OCI-LY7 (cell line): ENCODE measurements around the gene TNS2. TPM values are rescaled to one million over a fixed set of nuclear protein-coding genes. Genes with fewer than 3 reads are reported as not detected.
A peak's percentile ranks its signal among the peaks of the same experiment; 100 is the strongest.

Source experiments
- Bru-seq: library from RNA; stranded (reverse); fragments of 400-500 nt; gene quantifications from one replicate; lab custom pipeline; 2021; lab: Mats Ljungman, UMichigan
- BruChase-seq, 2 experiments: library from RNA; stranded (reverse); fragments of 400-500 nt; gene quantifications; one replicate each; lab custom pipeline; 2021; lab: Mats Ljungman, UMichigan
- BruUV-seq: library from RNA; stranded (reverse); fragments of 400-500 nt; replicated peaks from 2 replicates; lab custom pipeline; 2021; lab: Mats Ljungman, UMichigan
- CTCF ChIA-PET: fragments of 300-600 bp; sonication (Branson Sonifier 250); formaldehyde crosslinking; loops from one replicate; lab custom pipeline; 2022; ENCODE audit warnings: antibody characterized with exemption; ENCODE audit not compliant: unreplicated experiment; lab: Charles Lee
- POLR2A ChIA-PET: fragments of 300-600 bp; sonication (Branson Sonifier 250); formaldehyde crosslinking; loops from one replicate; lab custom pipeline; 2022; ENCODE audit warnings: antibody characterized with exemption; lab: Charles Lee
- DNase-seq: peaks from one replicate; pipeline ENCODE4 v3.0.0-alpha.2; 2015; ENCODE audit warnings: low spot score
- H2AFZ ChIP-seq: fragments of 200-600 bp; sonication (generic), shearing (Covaris generic); 2 replicates; pipeline ENCODE4 v1.6.1; 2014; ENCODE audit warnings: mild to moderate bottlenecking, antibody characterized with exemption, low read length, moderate library complexity
- H3K27ac ChIP-seq: fragments of 200-600 bp; sonication (generic); 2 replicates; pipeline ENCODE4 v1.5.1; 2014; ENCODE audit warnings: mixed run types, low read depth, mild to moderate bottlenecking, moderate library complexity, low read length, inconsistent platforms; ENCODE audit not compliant: poor library complexity, severe bottlenecking
- H3K36me3 ChIP-seq: fragments of 200-600 bp; sonication (generic); 2 replicates; pipeline ENCODE4 v1.6.1; 2014; ENCODE audit warnings: mild to moderate bottlenecking, antibody characterized with exemption, low read length, moderate library complexity, mixed read lengths; ENCODE audit not compliant: insufficient read depth
- H3K4me1 ChIP-seq: fragments of 200-600 bp; sonication (generic); 2 replicates; pipeline ENCODE4 v1.5.1; 2014; ENCODE audit warnings: mild to moderate bottlenecking, low read length; ENCODE audit not compliant: insufficient read depth, poor library complexity, severe bottlenecking
- H3K4me2 ChIP-seq: fragments of 200-600 bp; sonication (generic); 2 replicates; pipeline ENCODE4 v1.6.1; 2014; ENCODE audit warnings: mild to moderate bottlenecking, low read length
- H3K4me3 ChIP-seq: fragments of 200-600 bp; sonication (generic); 2 replicates; pipeline ENCODE4 v1.5.1; 2014; ENCODE audit warnings: mild to moderate bottlenecking, low read depth, low read length; ENCODE audit not compliant: poor library complexity, severe bottlenecking
- H3K79me2 ChIP-seq: fragments of 200-600 bp; sonication (generic); 2 replicates; pipeline ENCODE4 v1.6.1; 2016; ENCODE audit warnings: low read depth, mild to moderate bottlenecking, low read length, moderate library complexity, mixed read lengths; ENCODE audit not compliant: insufficient read depth
- H3K9me2 ChIP-seq: fragments of 200-600 bp; sonication (generic); 2 replicates; pipeline ENCODE4 v1.6.1; 2016; ENCODE audit warnings: mild to moderate bottlenecking, low read length, mixed read lengths; ENCODE audit not compliant: insufficient read depth
- H3K9me3 ChIP-seq: fragments of 200-600 bp; sonication (generic); 2 replicates; pipeline ENCODE4 v1.6.1; 2014; ENCODE audit warnings: mild to moderate bottlenecking, mixed run types, low read length, mixed read lengths
- H4K20me1 ChIP-seq: fragments of 200-600 bp; sonication (generic); 2 replicates; pipeline ENCODE4 v1.6.1; 2014; ENCODE audit warnings: mild to moderate bottlenecking, antibody characterized with exemption, low read length, moderate library complexity, mixed read lengths; ENCODE audit not compliant: insufficient read depth
- EZH2phosphoT487 ChIP-seq: fragments of 200-600 bp; sonication (generic); IDR thresholded peaks from 2 replicates; pipeline ENCODE4 v1.6.1; 2018; ENCODE audit warnings: low read depth, borderline replicate concordance, mild to moderate bottlenecking, mixed run types, antibody characterized with exemption, low read length, moderate library complexity, mixed read lengths
- intact Hi-C: fragments of 100-400 bp; cut with micrococcal nuclease; formaldehyde crosslinking; loops from one replicate; pipeline ENCODE4 v1.10.0; 2022; ENCODE audit not compliant: unreplicated experiment
- long read RNA-seq: library from polyadenylated mRNA; stranded (forward); transcript quantifications from one replicate; pipeline ENCODE4 v2.0.0, GENCODE V29; 2022
- total RNA-seq, 2 experiments: library from RNA; depleted of rRNA in 1 of 2; stranded (reverse); fragments of >200 nt in 1 of 2; shearing (Covaris generic) in 1 of 2; gene quantifications; 2 replicates each; pipeline ENCODE4 v1.2.3, GENCODE V29; 2014 to 2022
- TF ChIP-seq, protein P1 (sequence below): fragments of 200-600 bp; sonication (generic); conservative IDR thresholded peaks from 2 replicates; pipeline ENCODE4 v1.5.1; 2014; ENCODE audit warnings: mild to moderate bottlenecking, antibody characterized with exemption, low read length, moderate library complexity, mixed read lengths

Gene TNS2, protein sequence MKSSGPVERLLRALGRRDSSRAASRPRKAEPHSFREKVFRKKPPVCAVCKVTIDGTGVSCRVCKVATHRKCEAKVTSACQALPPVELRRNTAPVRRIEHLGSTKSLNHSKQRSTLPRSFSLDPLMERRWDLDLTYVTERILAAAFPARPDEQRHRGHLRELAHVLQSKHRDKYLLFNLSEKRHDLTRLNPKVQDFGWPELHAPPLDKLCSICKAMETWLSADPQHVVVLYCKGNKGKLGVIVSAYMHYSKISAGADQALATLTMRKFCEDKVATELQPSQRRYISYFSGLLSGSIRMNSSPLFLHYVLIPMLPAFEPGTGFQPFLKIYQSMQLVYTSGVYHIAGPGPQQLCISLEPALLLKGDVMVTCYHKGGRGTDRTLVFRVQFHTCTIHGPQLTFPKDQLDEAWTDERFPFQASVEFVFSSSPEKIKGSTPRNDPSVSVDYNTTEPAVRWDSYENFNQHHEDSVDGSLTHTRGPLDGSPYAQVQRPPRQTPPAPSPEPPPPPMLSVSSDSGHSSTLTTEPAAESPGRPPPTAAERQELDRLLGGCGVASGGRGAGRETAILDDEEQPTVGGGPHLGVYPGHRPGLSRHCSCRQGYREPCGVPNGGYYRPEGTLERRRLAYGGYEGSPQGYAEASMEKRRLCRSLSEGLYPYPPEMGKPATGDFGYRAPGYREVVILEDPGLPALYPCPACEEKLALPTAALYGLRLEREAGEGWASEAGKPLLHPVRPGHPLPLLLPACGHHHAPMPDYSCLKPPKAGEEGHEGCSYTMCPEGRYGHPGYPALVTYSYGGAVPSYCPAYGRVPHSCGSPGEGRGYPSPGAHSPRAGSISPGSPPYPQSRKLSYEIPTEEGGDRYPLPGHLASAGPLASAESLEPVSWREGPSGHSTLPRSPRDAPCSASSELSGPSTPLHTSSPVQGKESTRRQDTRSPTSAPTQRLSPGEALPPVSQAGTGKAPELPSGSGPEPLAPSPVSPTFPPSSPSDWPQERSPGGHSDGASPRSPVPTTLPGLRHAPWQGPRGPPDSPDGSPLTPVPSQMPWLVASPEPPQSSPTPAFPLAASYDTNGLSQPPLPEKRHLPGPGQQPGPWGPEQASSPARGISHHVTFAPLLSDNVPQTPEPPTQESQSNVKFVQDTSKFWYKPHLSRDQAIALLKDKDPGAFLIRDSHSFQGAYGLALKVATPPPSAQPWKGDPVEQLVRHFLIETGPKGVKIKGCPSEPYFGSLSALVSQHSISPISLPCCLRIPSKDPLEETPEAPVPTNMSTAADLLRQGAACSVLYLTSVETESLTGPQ (N-terminal part only)
- total RNA-seq (2014; rRNA removed; shearing (Covaris generic)) (0.25 TPM in 1 of 2 replicates, not detected in the other), total RNA-seq (2022) (1.3 and 1.6 TPM in 2 replicates), Bru-seq, nascent RNA (percentile 15 among the genes with signal in this experiment), BruChase-seq, experiment 1, labeled RNA remaining after a 6-hour chase (percentile 15 among the genes with signal in this experiment), BruChase-seq, experiment 2, labeled RNA remaining after a 2-hour chase (percentile 18 among the genes with signal in this experiment)
- long read RNA-seq, partial matches to known transcripts: 0 of 1 reads
- long read RNA-seq, other reads (novel, unspliced or antisense): 1 of 1 reads

DNA sequence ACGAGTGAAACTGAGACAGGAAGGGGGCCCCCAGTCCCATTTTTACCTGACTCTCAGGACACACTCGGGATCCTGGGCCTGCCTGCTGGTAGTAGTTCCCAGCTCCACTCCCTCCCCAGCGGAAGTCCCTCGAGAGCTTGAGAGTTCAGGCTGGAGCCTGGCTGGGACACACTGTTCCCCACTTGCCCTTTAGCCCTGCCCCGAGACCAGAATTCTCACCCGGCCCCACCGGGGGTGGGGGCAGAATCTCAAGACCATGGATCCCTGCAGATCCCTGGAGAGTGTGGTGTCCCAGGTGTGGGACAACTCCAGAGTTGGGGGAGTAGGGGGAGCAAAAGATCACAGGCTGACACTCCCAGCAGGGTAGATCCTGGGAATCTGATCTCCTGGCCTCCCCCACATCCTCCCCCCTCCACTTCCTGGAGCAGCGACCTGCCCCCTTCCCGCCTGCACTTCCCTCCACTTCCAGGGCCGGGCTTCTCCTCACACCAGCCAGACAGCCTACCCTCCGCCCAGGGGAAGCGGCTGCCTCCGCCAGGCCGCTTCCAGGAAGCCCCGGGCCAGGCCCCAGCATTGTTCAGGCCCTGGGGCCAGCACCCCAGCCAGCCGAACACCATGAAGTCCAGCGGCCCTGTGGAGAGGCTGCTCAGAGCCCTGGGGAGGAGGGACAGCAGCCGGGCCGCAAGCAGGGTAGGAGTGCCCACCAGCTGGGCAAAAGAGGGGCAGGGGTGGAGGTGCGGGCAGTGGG lies at the start of gene TNS2:
Gene TNS2, plus strand, starts transcription at position 495 of the 748 bp plus-strand sequence. Its CDS starts 121 bp downstream, at position 616.
- POLR2A ChIA-PET: no interaction called here
- Histone ChIP-seq H3K4me2 (no peak within 1 kb of the TSS), H3K36me3 (no peaks in the 10 kb centered on the region), H3K4me1 (peaks cover 25% of the 10 kb centered on the region), H3K4me3 (no peak within 1 kb of the TSS), H2AFZ (no peak within 1 kb of the TSS), H3K9me3 (no peaks in the 10 kb centered on the region), H4K20me1 (no peaks in the 10 kb centered on the region), H3K79me2 (no peaks in the 10 kb centered on the region), H3K27ac (no peak within 1 kb of the TSS), H3K9me2 (no peaks in the 10 kb centered on the region)
- CTCF ChIA-PET: no interaction called here
- TF ChIP-seq, protein P1, sequence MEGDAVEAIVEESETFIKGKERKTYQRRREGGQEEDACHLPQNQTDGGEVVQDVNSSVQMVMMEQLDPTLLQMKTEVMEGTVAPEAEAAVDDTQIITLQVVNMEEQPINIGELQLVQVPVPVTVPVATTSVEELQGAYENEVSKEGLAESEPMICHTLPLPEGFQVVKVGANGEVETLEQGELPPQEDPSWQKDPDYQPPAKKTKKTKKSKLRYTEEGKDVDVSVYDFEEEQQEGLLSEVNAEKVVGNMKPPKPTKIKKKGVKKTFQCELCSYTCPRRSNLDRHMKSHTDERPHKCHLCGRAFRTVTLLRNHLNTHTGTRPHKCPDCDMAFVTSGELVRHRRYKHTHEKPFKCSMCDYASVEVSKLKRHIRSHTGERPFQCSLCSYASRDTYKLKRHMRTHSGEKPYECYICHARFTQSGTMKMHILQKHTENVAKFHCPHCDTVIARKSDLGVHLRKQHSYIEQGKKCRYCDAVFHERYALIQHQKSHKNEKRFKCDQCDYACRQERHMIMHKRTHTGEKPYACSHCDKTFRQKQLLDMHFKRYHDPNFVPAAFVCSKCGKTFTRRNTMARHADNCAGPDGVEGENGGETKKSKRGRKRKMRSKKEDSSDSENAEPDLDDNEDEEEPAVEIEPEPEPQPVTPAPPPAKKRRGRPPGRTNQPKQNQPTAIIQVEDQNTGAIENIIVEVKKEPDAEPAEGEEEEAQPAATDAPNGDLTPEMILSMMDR: no peak
- no peak for TF ChIP-seq EZH2phosphoT487
- no peak for DNase-seq
- no TSS peak for BruUV-seq
- intact Hi-C loops: no loop called here

DNA sequence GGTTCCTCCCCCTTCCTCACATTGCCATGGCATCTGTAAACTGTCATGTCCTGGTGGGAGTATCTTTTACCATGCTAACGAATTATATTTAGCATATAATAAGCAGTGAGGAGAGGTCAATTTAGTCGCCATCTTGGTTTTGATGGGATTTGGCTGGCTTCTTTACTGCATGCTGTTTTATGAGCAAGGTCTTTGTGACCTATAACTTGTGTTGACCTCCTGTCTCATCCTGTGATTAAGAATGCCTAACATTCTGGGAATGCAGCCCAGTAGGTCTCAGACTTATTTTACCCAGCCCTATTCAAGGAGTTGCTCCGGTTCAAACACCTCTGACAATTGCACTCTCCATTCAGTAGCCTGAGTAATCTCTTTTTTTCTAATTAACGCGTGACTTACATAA lies 45.7 kb upstream of the TNS2 start:
- TF ChIP-seq EZH2phosphoT487: no peak
- TF ChIP-seq, protein P1: no peak
- Histone ChIP-seq H2AFZ (no peak overlapping the region), H4K20me1 (peaks cover 16% of the 10 kb centered on the region), H3K36me3 (peaks cover 23% of the 10 kb centered on the region), H3K9me2 (no peaks in the 10 kb centered on the region), H3K9me3 (no peaks in the 10 kb centered on the region), H3K4me3 (no peak overlapping the region), H3K79me2 (peaks cover 40% of the 10 kb centered on the region), H3K4me1 (peaks cover 27% of the 10 kb centered on the region), H3K4me2 (peak overlapping the region; percentile 85), H3K27ac (no peak overlapping the region)
- POLR2A ChIA-PET: no interaction called here
- no peak for DNase-seq
- intact Hi-C loops: loop anchor here (10.0 kb wide), 1 partner anchor 751 kb away; the partner anchor contains the start of gene CISTR
- no TSS peak for BruUV-seq
- CTCF ChIA-PET: no interaction called here
